Ovary (tissue), 9 donors: ENCODE results near the gene C1QTNF9. TPM values are rescaled to one million over a fixed set of nuclear protein-coding genes. Genes with fewer than 3 reads are reported as not detected.
A peak's percentile ranks its signal among the peaks of the same experiment; 100 is the strongest.

Source experiments
- DNase-seq, 5 donors: peaks; one replicate each; pipeline ENCODE4 v3.0.0-alpha.2; 2019 to 2020
- H3K27ac ChIP-seq, 2 donors: fragments of 200-600 bp; one replicate each; pipeline versions ENCODE4 v1.5.1 to v1.8.0; 2019 to 2022
- H3K27me3 ChIP-seq: fragments of 200-600 bp; one replicate; pipeline ENCODE4 v1.8.0; 2022
- H3K36me3 ChIP-seq: fragments of 200-600 bp; sonication (generic); one replicate; pipeline ENCODE4 v1.5.1; 2019
- H3K4me1 ChIP-seq: one replicate; pipeline ENCODE4 v1.8.1; 2013; ENCODE audit warnings: mild to moderate bottlenecking, moderate library complexity; ENCODE audit not compliant: insufficient read depth
- H3K4me3 ChIP-seq: fragments of 200-600 bp; sonication (generic); one replicate; pipeline ENCODE4 v1.5.1; 2017
- H3K9me3 ChIP-seq, 2 donors: fragments of 200-600 bp in 1 of 2; sonication (generic) in 1 of 2; one replicate each; pipeline versions ENCODE4 v1.5.1 to v1.8.1; 2013 to 2019; ENCODE audit warnings: mild to moderate bottlenecking in 1 of 2, moderate library complexity in 1 of 2
- EP300 ChIP-seq: sonication (generic); formaldehyde crosslinking; IDR thresholded peaks from one replicate; pipeline ENCODE4 v1.6.1; 2017; ENCODE audit warnings: antibody characterized with exemption
- POLR2A ChIP-seq: fragments of 450-650 bp; IDR thresholded peaks from one replicate; pipeline ENCODE4 v1.6.1; 2017; ENCODE audit warnings: antibody characterized with exemption, mild to moderate bottlenecking, moderate library complexity
- WGBS, 3 donors: extraction: QIAGEN DNeasy Blood & Tissue Kit in 1 of 3; methylation state at CpG; one replicate each; pipeline versions ENCODE4 v1.1.5 to v1.1.7; 2013 to 2017; 5-methylcytosine and 5-hydroxymethylcytosine counted together
- intact Hi-C, 4 donors: fragments of 100-400 bp; cut with DNase I; formaldehyde crosslinking; loops; one replicate each; pipeline versions ENCODE4 v1.11.0 to v1.15.1; 2022 to 2023
- polyA plus RNA-seq, 2 donors: library from polyadenylated mRNA; stranded (reverse); fragments of 200-250 nt in 1 of 2; fragments of 350-450 nt in 1 of 2; fragmentation: Illumina TruSeq in 1 of 2; extraction: RNeasy Lipid Tissue Mini Kit (QIAGEN cat#74804) in 1 of 2; gene quantifications; one replicate each; pipeline ENCODE4 v1.2.3, GENCODE V29; 2013 to 2014
- total RNA-seq, 7 donors: library from RNA; depleted of rRNA in 2 of 7; stranded (reverse); fragments of >200 nt in 2 of 7; fragmentation: NEBNext Ultra II Directional in 3 of 7; extraction: Animal tissue kit (Norgen Biotek cat#: 25700) in 3 of 7; gene quantifications; one replicate each; pipeline versions ENCODE4 v1.1.0 to v1.2.4, GENCODE V29; 2016 to 2023
- TF ChIP-seq, protein P1 (sequence below), 3 donors: fragments of 450-650 bp in 2 of 3; fragments of 200-600 bp in 1 of 3; IDR thresholded peaks; one replicate each; pipeline versions ENCODE4 v1.5.1 to v1.8.0; 2016 to 2022; ENCODE audit warnings: antibody characterized with exemption in 3 of 3, mild to moderate bottlenecking in 1 of 3
- donor health status: DM: no; HTN: no; CAD: no; lungs with moderate emphysema.
- donor health status: DM: no; HTN: no; CAD: no.
- donor health status: Bipolar disorder and iron deficiency.
- donor health status: DM: yes; HTN: yes; CAD: no.
- donor health status: DM: no; HTN: no; CAD: no.
- donor health status: DM: yes; HTN: yes; CAD: no.

The C1QTNF9 gene
- total and polyA plus RNA-seq, 9 donors: 0.12 to 1.6 (median 0.25) TPM; not detected in 3

DNA sequence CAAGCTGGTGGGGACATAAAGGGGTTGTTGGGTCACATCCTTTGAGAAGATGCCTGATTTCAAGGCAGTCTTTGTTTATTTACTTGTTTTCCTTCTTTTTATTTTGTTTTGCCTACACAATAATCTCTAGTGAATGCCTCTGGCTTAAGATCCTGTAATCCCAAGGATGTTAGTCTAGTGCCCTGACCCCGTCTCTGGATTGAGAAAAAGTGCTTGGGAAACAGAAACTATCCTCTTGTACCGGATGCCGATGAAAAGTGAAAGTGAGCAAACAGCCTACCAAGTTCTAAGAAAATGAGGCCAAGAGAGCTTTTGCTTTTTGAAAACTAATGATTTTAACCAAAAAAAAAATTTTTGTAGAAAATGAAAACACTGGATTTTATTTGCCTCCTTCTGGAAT lies 42.1 kb upstream of the C1QTNF9 start:
- 0 to 6% (median 2%) methylated on average over 3 of the region's 3 CpGs for WGBS, 3 donors

DNA sequence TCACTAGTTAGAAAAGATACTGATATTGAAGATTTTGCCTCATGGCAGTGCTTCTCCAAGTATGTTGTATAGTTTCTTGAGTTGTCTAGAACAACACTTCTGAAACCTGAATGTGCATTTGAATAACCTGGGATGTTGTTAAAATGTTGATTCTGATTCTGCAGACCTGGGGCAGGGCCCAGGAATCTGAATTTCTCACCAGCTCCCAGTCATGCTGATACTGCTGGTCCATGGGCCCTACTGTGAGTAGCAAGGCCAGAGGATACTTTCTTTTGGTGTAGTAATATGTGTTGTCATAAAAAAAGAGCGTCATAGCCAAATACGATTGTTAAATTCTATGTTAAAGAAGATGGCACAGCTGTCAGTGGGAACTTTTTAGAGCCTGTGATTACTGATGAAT lies 41.6 kb upstream of the C1QTNF9 start:
- Histone ChIP-seq H3K4me1 (peaks cover 14% of the 10 kb centered on the region), H3K27me3 (no peaks in the 10 kb centered on the region), H3K36me3 (no peaks in the 10 kb centered on the region), H3K27ac (peak overlapping the region; percentile 60 to 76), H3K4me3 (no peak overlapping the region), H3K9me3 (no peaks in the 10 kb centered on the region)
- intact Hi-C loops: no loop called here
- no peak for TF ChIP-seq EP300
- TF ChIP-seq POLR2A: no peak
- TF ChIP-seq, protein P1, sequence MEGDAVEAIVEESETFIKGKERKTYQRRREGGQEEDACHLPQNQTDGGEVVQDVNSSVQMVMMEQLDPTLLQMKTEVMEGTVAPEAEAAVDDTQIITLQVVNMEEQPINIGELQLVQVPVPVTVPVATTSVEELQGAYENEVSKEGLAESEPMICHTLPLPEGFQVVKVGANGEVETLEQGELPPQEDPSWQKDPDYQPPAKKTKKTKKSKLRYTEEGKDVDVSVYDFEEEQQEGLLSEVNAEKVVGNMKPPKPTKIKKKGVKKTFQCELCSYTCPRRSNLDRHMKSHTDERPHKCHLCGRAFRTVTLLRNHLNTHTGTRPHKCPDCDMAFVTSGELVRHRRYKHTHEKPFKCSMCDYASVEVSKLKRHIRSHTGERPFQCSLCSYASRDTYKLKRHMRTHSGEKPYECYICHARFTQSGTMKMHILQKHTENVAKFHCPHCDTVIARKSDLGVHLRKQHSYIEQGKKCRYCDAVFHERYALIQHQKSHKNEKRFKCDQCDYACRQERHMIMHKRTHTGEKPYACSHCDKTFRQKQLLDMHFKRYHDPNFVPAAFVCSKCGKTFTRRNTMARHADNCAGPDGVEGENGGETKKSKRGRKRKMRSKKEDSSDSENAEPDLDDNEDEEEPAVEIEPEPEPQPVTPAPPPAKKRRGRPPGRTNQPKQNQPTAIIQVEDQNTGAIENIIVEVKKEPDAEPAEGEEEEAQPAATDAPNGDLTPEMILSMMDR (IDR thresholded peaks at IDR 0.05): no peak
- DNase-seq: peak in 1 of 5 donors; percentile 16
- WGBS, 3 donors: 68 to 78% (median 75%) methylated on average over 2 of the region's 2 CpGs

More for the DNA sequence above, 42.1 kb upstream of the C1QTNF9 start:
- peak in 2 of 5 donors; percentile 37 to 52 for DNase-seq
- intact Hi-C loops: no loop called here
- no peak overlapping the region for H3K4me3 ChIP-seq
- H3K4me1 ChIP-seq: peaks cover 14% of the 10 kb centered on the region
- H3K27me3 ChIP-seq: no peaks in the 10 kb centered on the region
- TF ChIP-seq, protein P1 (IDR thresholded peaks at IDR 0.05): no peak
- TF ChIP-seq POLR2A (no peak), EP300 (no peak)
- H3K36me3 ChIP-seq: no peaks in the 10 kb centered on the region
- peak overlapping the region; percentile 60 to 76 for H3K27ac ChIP-seq
- no peaks in the 10 kb centered on the region for H3K9me3 ChIP-seq

DNA sequence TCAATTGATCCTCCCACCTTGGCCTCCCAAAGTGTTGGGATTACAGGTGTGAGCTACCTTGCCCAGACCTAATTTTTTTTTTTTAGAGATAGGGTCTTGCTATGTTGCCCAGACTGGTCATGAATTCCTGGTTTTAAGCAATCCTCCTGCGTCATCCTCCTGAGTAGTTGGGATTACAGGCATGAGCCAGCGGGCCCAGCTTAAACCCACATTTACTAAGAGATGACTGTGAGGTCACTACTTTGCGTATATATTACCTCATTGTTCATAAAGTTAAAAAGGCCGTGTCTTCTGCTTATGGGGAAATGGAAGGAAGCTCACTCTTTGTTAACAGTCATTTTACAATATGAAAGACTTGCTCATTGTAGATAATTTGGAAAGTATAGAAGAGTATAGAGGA lies 39.6 kb upstream of the C1QTNF9 start:
- Histone ChIP-seq H3K36me3 (no peaks in the 10 kb centered on the region), H3K27ac (no peak overlapping the region), H3K9me3 (no peaks in the 10 kb centered on the region), H3K4me3 (no peak overlapping the region), H3K4me1 (peaks cover 23% of the 10 kb centered on the region), H3K27me3 (no peaks in the 10 kb centered on the region)
- 93 to 96% (median 95%) methylated on average over 4 of the region's 4 CpGs for WGBS, 3 donors
- TF ChIP-seq, protein P1 (IDR thresholded peaks at IDR 0.05): no peak
- TF ChIP-seq EP300 (no peak), POLR2A (no peak)
- peak in 1 of 5 donors; percentile 13 for DNase-seq
- intact Hi-C loops: no loop called here

DNA sequence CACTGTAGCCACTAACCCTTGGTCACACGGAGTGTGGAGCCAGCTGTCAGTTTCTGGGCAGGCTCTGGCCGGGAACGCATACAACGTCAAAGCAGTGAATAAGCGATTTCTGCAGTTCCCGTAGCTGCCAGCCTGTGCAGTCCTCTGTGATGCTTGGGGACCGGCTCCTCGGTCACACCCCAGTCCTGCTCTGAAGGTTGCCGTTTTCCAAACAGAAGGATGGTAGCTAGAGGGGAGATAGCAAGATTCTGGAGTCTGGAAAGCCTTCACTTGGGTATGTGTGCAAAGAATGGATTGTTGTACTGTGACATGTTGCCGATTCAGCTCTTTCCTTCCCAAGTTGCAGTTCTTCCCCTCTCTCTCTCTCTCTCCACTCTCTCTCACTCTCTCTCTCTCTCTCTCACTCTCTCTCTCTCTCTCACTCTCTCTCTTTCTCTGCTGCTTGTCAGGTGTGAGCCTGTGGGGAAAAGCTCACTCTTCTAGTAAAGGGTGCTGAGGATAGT lies 38.7 kb upstream of the C1QTNF9 start:
- Histone ChIP-seq H3K9me3 (no peaks in the 10 kb centered on the region), H3K36me3 (no peaks in the 10 kb centered on the region), H3K27me3 (no peaks in the 10 kb centered on the region), H3K4me3 (no peak overlapping the region), H3K4me1 (peaks cover 28% of the 10 kb centered on the region), H3K27ac (peak overlapping the region; percentile 87 to 93)
- TF ChIP-seq POLR2A: peak; percentile 20
- no peak for TF ChIP-seq EP300
- TF ChIP-seq, protein P1 (IDR thresholded peaks at IDR 0.05): peak in 2 of 3 donors; percentile 87 to 89
- intact Hi-C loops: no loop called here
- 1 to 3% (median 2%) methylated on average over 10 of the region's 10 CpGs for WGBS, 3 donors
- peak; percentile 55 to 68 (median 62) for DNase-seq
